ENCODE measurements around the gene FYCO1. TPM values are rescaled to one million over a fixed set of nuclear protein-coding genes. Genes with fewer than 3 reads are reported as not detected.

Gene FYCO1
- total RNA-seq, 4 donors from 2014 or later: 38.2 to 66.6 (median 50.5) TPM

DNA sequence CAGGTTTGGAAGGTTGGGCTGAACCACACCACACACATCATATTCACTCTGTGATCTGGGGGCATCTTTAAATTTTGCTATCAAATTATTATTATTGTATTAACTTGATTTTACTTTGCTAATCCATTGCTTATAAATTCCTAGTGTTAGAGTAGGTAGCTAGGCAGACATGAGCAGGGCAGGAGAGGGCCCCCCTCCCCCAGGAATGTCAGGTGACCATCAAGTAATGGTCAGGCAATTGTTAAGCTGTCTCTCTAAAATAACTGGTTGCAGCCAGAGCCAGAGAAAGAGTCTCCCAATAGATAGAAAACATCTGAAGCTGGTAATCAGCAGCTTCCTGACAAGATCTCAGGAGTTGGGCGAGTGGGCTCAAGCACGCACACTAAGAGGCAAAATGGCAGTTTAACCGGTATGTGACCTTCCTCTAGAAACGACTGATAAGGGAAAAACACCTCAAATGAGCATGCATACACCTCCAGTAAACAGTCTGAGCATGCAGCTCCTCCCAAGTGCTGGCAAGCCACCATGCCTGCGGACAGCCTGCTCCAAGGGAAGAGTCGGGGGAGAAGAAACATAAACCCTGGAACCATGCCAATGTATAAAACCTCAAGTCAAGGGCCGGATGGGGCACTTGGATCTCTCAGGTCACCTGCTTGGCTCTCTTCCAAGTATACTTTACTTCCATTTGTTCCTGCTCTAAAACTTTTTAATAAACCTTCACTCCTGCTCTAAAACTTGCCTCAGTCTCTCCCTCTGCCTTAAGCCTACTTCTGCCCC, 55.4 kb downstream of the FYCO1 start:
- Histone ChIP-seq H3K9me3 (no peaks in the 10 kb centered on the region), H3K4me3 (replicated peaks in 1 of 3) (no peak overlapping the region), H3K27ac (peak overlapping the region; percentile 54 to 70 (median 67)), H3K27me3 (no peaks in the 10 kb centered on the region), H3K36me3 (peaks cover 19 to 23% of the 10 kb centered on the region in 2 donors), H3K4me1 (peaks cover 19 to 24% of the 10 kb centered on the region in 2 donors)
- 46 to 49% methylated on average over 7 of the region's 7 CpGs for WGBS, 2 donors
- peak; percentile 77 for DNase-seq
- no peak for TF ChIP-seq POLR2A (IDR thresholded peaks at IDR 0.05)
- no peak for TF ChIP-seq CTCF (IDR thresholded peaks at IDR 0.05)
- intact Hi-C loops (cut with DNase I): no loop called here

- TF ChIP-seq POLR2A (IDR thresholded peaks at IDR 0.05): no peak
- TF ChIP-seq CTCF (IDR thresholded peaks at IDR 0.05): no peak
- Histone ChIP-seq H3K4me1 (peaks cover 19 to 24% of the 10 kb centered on the region in 2 donors), H3K27me3 (no peaks in the 10 kb centered on the region), H3K27ac (peak overlapping the region; percentile 54 to 70 (median 67)), H3K4me3 (replicated peaks in 1 of 3) (no peak overlapping the region), H3K36me3 (peaks cover 25 to 28% of the 10 kb centered on the region in 2 donors), H3K9me3 (no peaks in the 10 kb centered on the region)
- intact Hi-C loops (cut with DNase I): loop anchor here (2.0 kb wide), 1 partner anchor 139 kb away; no protein-coding TSS in a partner anchor
- DNase-seq: no peak
- WGBS, 2 donors: 50 to 67% methylated on average over 5 of the region's 5 CpGs
Measured at GRCh38 chr3:45939341-45939771, 56.3 kb downstream of the FYCO1 start.

DNA sequence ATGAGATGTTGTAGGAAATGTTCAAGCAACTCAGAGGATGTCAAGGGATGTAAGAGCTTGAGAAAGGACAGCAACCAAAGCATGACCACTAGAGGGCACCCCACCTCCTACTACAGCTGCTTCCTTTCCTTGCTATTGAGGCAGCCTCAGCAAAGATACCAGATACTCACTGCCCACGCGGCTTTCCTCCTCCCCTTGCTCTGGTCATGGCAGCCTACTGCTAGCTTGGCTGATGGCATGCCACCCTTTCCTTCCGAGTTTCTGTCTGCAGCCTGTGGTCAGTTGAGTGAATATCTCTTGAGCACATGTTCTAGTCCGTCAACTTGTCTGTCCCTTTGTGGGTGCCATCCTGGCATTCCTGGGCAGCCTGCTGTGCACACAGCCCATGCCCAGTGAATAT, 56.8 kb downstream of the FYCO1 start:
- 20 to 28% methylated on average over 4 of the region's 4 CpGs for WGBS, 2 donors
- Histone ChIP-seq H3K27me3 (no peaks in the 10 kb centered on the region), H3K9me3 (no peaks in the 10 kb centered on the region), H3K36me3 (peaks cover 25 to 31% of the 10 kb centered on the region in 2 donors), H3K27ac (peak overlapping the region; percentile 54 to 70 (median 67)), H3K4me1 (peaks cover 19 to 24% of the 10 kb centered on the region in 2 donors), H3K4me3 (replicated peaks in 1 of 3) (no peak overlapping the region)
- DNase-seq: peak; percentile 91 to 92
- intact Hi-C loops (cut with DNase I): loop anchor here (2.0 kb wide), 1 partner anchor 140 kb away; no protein-coding TSS in a partner anchor
- TF ChIP-seq CTCF (IDR thresholded peaks at IDR 0.05) (peak; percentile 67 to 96 (median 87)), POLR2A (IDR thresholded peaks at IDR 0.05) (no peak)

DNA sequence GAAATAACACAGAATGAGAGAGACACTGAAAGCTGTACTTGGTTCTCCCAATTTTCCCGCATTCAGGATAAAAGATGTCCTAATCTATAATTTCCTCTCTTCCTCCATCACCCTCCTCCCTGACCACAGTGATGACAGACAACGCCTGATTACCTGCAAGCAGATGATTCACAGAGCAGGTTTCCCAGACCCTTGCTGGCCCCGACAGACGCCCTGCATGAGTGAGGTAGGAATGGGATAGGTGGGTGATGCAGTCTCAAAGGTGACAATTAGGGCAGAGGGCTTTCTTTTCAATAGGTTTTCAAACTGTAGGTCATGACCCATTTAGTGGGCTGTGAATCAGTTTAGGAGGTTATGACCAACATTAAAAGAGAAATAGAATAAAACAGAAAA, 57.6 kb downstream of the FYCO1 start:
- TF ChIP-seq CTCF (IDR thresholded peaks at IDR 0.05) (no peak), POLR2A (IDR thresholded peaks at IDR 0.05) (no peak)
- intact Hi-C loops (cut with DNase I): loop anchor here (2.0 kb wide), 1 partner anchor 141 kb away; no protein-coding TSS in a partner anchor
- H3K27me3 ChIP-seq: no peaks in the 10 kb centered on the region
- H3K4me1 ChIP-seq: peaks cover 19 to 24% of the 10 kb centered on the region in 2 donors
- no peak overlapping the region for H3K4me3 ChIP-seq (replicated peaks in 1 of 3)
- peaks cover 30 to 31% of the 10 kb centered on the region in 2 donors for H3K36me3 ChIP-seq
- H3K9me3 ChIP-seq: no peaks in the 10 kb centered on the region
- no peak for DNase-seq
- no peak overlapping the region for H3K27ac ChIP-seq
- WGBS, 2 donors: 97 to 99% methylated on average over 4 of the region's 4 CpGs

Measured in thyroid gland (tissue), 4 donors.